LoVo (cell line): ENCODE measurements around the gene ATP9B.
"Not testable (repeated sequence)": the region's sequence is repeated elsewhere in the genome, so short reads cannot be mapped to it uniquely, and the experiment has no call there.

ENCODE experiments used
- DNase-seq: peaks from one replicate; pipeline ENCODE4 v3.0.0-alpha.2; 2016; ENCODE audit warnings: low spot score

The ATP9B gene

DNA sequence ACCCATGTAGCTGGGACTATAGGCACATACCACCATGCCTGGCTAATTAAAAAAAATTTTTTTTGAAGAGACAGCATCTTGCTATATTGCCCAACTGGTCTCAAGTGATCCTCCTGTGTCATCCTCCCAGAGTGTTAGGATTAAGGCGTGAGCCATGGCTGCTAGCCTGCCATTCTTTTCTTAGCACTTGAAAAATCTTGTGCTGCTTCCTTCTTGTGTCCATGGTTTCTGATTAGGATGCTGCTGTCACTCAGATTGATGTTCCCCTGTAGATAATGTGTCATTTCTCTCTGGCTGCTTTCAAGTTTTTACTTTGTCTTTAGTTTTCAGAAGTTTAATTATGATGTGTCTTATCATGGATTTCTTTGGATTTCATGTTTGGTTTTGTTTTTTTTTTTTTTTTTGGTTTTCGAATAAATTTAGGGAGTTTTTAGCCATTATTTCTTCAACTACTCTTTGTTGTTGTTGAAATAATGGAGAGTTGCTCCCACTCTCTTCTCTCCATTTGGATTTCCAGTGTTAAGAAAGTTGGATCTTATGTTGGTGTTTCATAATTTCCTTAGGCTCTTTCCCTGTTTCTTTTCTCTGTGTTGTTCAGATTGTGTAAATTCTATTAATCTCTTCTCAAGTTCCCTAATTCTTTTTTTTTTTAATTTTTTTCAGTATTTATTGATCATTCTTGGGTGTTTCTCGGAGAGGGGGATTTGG is 2.5 kb downstream of the ATP9B start:
- no peak for DNase-seq

DNA sequence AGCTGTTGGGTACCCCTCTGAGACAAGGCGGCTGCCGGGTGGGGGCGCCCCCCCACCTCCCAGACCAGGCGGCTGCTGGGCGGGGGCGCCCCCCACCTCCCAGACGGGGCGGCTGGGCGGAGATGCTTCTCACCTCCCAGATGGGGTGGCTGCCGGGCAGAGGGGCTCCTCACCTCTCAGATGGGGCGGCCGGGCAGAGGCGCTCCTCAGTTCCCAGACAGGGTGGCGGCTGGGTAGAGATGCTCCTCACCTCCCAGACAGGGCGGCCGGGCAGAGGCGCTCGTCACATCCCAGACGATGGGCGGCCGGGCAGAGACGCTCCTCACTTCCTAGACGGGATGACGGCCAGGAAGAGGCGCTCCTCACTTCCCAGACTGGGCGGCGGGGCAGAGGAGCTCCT is 3.5 kb downstream of the ATP9B start:
- DNase-seq = not testable (repeated sequence)

DNA sequence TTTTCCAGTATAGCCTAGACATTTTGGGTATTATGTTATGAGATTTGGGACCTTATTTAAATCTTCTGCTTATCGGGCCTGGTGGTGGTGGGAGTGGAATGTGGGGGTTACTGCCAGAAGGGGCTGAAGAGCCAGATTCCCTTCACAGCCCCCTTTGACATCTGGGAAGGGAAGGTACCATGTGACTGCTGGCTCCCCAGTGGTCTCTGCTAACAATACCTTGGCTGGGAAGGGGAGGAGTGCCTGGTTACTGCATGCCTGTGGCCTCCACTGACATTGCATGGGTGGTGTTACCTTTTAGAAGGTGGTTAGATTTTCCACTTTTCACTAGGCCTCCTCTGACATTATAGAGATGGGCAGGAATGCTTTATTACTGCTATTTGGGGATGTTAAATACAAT is 8.0 kb downstream of the ATP9B start:
- no peak for DNase-seq

DNA sequence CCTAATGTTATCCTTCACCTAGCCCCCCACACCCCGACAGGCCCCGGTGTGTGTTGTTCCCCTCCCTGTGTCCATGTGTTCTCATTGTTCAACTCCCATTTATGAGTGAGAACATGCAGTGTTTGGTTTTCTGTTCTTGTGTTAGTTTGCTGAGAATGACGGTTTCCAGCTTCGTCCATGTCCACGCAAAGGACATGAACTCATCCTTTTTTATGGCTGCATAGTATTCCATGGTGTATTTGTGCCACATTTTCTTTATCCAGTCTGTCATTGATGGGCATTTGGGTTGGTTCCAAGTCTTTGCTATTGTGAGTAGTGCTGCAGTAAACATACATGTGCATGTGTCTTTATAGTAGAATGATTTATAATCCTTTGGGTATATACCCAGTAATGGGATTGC is 9.6 kb downstream of the ATP9B start:
- not testable (repeated sequence) for DNase-seq

GRCh38 chr18:79092874-79093273 is 23.7 kb downstream of the ATP9B start:
- DNase-seq = no peak

- no peak for DNase-seq
Observed at GRCh38 chr18:79093986-79094385, 24.8 kb downstream of the ATP9B start.

DNA sequence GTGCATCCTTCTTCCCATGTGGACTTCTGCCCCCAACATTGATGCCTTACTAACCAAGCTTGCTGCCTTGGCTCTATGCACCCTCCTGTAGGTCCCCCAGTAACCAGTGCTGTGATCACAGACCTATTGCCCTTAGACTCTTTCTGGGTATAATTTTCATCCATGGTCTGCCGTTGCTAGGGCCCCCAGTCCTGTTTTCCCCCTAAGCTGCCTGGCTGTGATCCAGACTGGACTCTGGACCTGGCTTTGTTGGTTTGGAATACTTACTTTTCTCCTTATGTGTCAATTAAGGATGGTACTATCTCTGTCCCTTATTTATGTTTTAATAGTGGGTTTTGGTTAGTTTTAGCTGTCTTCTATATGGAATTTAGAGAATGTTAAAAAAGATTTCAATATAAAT is 26.0 kb downstream of the ATP9B start:
- no peak for DNase-seq

DNA sequence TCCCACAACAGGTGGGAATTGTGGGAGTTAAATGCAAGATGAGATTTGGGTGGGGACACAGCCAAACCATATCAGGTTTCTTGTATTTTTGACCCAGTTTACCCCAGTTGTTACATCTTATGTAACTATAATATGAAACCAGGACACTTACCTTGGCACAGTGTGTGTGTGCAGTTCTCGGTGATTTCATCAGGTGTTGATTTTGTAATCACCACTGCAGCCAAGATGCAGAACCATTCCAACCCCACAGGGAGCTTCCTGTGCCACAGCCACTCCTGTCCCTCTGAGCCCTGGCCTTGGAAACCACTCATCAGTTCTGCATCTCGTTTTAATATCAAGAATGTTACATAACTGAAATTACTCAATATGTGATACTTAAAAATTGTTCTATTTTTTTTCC is 31.8 kb downstream of the ATP9B start:
- DNase-seq = no peak

GRCh38 chr18:79102886-79103285 is 33.7 kb downstream of the ATP9B start:
- DNase-seq = no peak

DNA sequence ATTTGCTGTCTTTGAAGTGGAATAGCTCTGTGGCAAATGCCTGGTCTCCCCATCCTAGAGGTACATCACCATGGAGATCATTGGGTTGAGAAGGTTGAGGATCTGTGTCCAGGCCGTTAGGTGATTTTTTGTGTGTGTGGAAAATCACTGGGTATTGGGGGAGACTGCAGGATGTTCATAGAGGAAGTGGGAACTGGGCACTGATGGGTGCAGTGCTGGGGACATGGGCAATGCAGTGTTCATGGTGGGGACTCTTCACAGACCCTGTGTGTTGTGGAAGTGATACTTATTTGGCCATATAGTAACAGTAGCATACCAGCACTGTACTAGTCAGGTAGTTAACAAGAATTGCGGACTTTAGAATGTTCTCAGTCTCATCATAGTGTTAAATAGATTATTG is 34.9 kb downstream of the ATP9B start:
- DNase-seq = no peak

DNA sequence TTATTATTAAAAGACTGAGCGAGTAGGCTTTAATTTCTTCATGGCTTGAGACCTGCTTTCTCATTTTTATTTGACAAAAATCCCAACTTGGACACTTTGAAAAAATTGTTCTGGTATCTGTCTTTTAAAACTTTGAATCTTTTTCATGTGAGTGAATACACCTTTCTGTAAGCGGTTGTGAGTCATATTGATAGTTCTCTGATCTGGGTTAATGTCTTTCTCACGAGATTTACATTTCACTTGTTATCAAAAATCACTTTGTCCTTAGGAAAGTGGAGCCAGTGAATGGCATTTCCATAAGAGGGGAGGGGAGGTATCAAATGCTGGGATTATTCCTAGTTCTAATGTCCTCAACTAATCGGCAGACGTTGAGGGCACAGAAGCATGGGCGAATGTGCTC is 36.3 kb downstream of the ATP9B start:
- DNase-seq = no peak

DNA sequence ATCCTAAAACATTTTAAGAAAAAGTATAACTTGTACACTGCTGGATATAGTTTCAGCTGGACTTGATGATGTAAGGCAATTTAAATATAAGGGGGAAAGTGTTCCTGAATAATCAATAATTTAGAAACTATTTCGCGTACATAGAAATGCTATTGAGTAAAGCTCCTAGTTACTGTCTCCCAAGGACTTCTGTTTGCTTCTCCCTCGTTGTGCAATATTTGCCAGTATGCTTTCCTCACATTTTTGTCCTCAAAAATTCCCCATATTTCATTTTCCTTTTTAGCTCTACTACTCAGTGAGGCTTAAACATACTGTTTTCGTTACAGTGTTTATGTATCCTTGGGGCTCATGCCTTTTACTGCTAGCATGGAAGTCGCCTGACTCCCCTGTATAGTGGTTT is 36.9 kb downstream of the ATP9B start:
- DNase-seq = no peak

- DNase-seq = no peak
Observed at GRCh38 chr18:79107886-79108285, 38.7 kb downstream of the ATP9B start.

- no peak for DNase-seq
Observed at GRCh38 chr18:79108549-79109215, 39.5 kb downstream of the ATP9B start.

DNA sequence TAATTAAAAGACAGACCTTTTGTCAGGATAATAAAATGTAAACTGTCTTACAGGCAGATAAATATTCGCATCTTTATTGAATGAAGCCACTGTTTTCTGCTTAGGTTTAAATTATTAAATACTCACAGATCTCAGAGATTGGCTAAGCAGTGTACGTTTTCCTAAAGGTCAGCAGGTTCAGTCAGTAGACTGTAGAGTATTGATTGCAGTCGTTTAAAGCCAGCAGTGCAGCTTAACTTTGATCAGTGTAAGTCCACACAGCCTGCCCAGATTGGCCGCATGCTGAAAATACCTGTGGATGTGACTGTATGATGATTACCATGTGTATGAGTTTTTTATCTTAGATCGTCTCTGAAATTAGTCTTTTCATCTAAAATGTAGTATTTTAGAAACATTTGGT is 42.3 kb downstream of the ATP9B start:
- no peak for DNase-seq

DNA sequence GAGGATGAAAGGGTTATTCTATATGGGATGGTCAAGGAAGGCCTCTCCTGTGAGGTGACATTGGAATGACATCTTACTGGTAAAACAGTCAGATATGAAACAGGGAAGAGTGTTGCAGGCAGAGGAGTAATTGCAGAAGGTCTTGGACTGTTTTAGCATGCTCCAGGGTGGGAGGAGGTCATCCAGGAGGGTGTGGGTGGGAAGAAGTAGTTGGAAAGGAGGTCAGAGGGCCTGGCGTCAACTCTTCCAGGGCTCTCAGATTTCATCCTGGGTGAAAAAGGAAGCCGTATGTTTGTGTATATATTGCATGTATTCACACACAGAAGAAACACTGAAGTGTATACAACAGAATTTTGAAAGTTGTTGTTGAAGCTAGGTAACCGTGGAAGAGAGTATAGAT is 48.2 kb downstream of the ATP9B start:
- no peak for DNase-seq

GRCh38 chr18:79117788-79118187 is 48.6 kb downstream of the ATP9B start:
- no peak for DNase-seq

DNA sequence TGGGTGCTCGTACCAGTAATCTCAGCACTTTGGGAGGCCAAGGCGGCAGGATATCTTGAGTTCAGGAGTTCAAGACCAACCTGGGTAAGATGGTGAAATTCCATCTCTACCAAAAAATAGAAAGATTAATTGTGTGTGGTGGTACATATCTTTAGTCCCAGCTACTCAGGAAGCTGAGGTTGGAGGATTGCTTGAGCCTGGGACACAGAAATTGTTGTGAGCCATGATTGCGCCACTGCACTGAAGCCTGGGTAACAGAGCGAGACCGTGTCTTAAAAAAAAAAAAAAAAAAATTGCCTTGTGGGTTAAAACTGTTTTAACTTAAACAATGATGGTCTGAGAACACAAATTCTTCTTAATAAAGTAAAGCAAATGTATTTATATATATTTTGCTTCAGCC is 49.6 kb downstream of the ATP9B start:
- no peak for DNase-seq

DNA sequence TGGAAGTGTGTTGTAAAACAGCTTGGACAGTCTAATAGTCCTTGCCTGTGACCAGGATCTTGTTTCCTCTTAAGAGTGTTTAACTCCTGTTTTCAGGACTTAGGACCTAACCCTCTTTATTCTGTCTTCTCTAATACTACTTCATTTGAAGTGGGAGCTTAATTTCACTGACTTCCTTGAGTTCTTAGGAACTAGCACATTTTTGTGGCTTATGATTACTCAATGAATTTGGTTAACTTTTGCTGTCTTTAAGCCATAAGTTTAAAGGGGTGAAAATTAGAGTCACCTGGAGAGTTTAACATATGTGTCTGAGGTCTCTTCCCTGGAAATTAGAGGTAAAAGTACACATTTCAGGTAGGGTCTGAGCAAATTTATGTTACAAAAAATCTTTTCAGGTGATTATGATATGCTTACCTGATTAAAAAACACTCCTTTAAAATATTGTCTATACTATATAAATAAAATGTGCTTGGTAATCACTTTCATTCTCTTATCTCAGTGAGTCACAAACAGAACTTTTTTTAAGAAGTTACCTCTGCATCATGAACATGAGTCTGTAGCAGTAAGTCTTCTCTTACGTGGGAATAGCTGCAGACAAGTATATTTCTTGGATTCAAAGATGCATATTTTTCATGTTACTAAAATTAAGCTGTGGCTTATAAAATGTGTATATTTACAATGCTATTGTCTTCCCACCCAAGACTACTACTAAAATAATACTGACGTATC is 52.7 kb downstream of the ATP9B start:
- DNase-seq = no peak

DNA sequence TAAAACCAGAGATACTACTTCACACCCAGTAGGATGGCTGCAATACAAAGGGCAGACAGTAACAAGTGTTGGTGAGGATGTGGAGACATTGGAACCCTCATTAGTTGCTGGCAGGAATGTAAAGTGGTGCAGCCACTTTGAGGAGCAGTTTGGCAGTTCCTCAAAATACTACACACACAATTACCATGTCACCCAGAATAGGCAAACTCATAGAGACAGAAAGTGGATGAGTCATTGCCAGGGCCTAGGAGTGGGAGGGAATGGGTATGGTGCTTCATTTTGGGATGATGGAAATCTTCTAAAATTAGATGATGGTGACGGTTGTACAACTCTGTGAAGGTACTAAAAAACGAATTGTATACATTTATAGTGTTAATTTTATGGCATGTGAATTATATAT is 54.8 kb downstream of the ATP9B start:
- no peak for DNase-seq

GRCh38 chr18:79129120-79129519 is 59.9 kb downstream of the ATP9B start:
- no peak for DNase-seq

DNA sequence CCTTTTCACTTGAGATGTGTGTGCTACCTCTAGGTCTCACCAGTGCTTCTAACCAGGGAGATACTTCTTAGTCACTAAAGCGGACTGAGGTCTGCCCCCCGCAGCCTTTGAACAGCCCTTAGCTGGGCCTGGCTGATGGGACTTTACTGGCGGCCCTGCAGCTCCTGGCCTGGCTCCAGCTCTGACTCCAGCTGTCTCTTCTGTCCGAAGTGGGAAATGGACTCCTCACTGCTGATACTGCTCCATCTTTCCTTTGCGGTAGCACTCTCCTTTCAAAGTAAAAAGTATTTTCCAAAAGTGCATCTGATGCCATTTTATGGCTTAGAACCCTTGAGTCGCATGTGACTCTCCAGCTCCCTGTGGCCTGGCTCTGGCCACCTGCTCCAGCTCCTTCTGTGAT is 64.5 kb downstream of the ATP9B start:
- no peak for DNase-seq

GRCh38 chr18:79135924-79136323 is 66.7 kb downstream of the ATP9B start:
- DNase-seq = no peak
